ENCODE data around the gene FOXD2. TPM values are rescaled to one million over a fixed set of nuclear protein-coding genes. Genes with fewer than 3 reads are reported as not detected.

FOXD2 gene
- polyA plus RNA-seq, 1 donor = 6.1 TPM

- DNase-seq = no peak
These were observed 22.2 kb downstream of the FOXD2 start for GRCh38 chr1:47460040-47460439.

- DNase-seq = no peak
These were observed 22.6 kb downstream of the FOXD2 start for GRCh38 chr1:47460456-47460855.

- DNase-seq = no peak
These were observed 27.8 kb downstream of the FOXD2 start for GRCh38 chr1:47465605-47466004.

- peak; percentile 32 for DNase-seq
These were observed 31.0 kb downstream of the FOXD2 start for GRCh38 chr1:47468709-47469389.

- peak; percentile 17 for DNase-seq
These were observed 31.5 kb downstream of the FOXD2 start for GRCh38 chr1:47469390-47469759.

- no peak for DNase-seq
These were observed 32.1 kb downstream of the FOXD2 start for GRCh38 chr1:47469910-47470309.

- DNase-seq = no peak
These were observed 33.3 kb downstream of the FOXD2 start for GRCh38 chr1:47471163-47471562.

- no peak for DNase-seq
These were observed 36.7 kb downstream of the FOXD2 start for GRCh38 chr1:47474278-47475193.

GRCh38 chr1:47477595-47478080, 39.8 kb downstream of the FOXD2 start:
- no peak for DNase-seq

GRCh38 chr1:47478090-47478489, 40.2 kb downstream of the FOXD2 start:
- DNase-seq = peak; percentile 38

- no peak for DNase-seq
These were observed 41.8 kb downstream of the FOXD2 start for GRCh38 chr1:47479664-47480063.

- no peak for DNase-seq
These were observed 44.1 kb downstream of the FOXD2 start for GRCh38 chr1:47481936-47482335.

GRCh38 chr1:47482786-47483185, 44.9 kb downstream of the FOXD2 start:
- DNase-seq = no peak

GRCh38 chr1:47483651-47484050, 45.8 kb downstream of the FOXD2 start:
- DNase-seq = no peak

- no peak for DNase-seq
These were observed 48.0 kb downstream of the FOXD2 start for GRCh38 chr1:47485817-47486216.

- no peak for DNase-seq
These were observed 49.5 kb downstream of the FOXD2 start for GRCh38 chr1:47487332-47487731.

GRCh38 chr1:47487850-47488450, 50.1 kb downstream of the FOXD2 start:
- DNase-seq = no peak

Other genes starting within 250 kb of the FOXD2 start
- 22.2 TPM for gene PDZK1IP1, start 248.0 kb upstream of the FOXD2 start, polyA plus RNA-seq (ENCODE audit: insufficient read length)
- 4.4 TPM for gene TAL1, start 205.8 kb upstream of the FOXD2 start, polyA plus RNA-seq (ENCODE audit: insufficient read length)
- gene STIL, start 123.9 kb upstream of the FOXD2 start, polyA plus RNA-seq (ENCODE audit: insufficient read length) = 15.1 TPM
- gene CMPK1, start 104.3 kb upstream of the FOXD2 start, polyA plus RNA-seq (ENCODE audit: insufficient read length) = 74.6 TPM
- gene FOXE3, start 21.8 kb upstream of the FOXD2 start, polyA plus RNA-seq (ENCODE audit: insufficient read length) = 0.13 TPM